GM18868 (cell line): ENCODE measurements around the gene DMWD.

Experiments
- ATAC-seq: cut with Tn5 transposase; IDR thresholded peaks from one replicate; pipeline ENCODE4 v1.9.1; 2021; ENCODE audit warnings: mild to moderate bottlenecking, moderate library complexity; ENCODE audit not compliant: unreplicated experiment

The DMWD gene, protein sequence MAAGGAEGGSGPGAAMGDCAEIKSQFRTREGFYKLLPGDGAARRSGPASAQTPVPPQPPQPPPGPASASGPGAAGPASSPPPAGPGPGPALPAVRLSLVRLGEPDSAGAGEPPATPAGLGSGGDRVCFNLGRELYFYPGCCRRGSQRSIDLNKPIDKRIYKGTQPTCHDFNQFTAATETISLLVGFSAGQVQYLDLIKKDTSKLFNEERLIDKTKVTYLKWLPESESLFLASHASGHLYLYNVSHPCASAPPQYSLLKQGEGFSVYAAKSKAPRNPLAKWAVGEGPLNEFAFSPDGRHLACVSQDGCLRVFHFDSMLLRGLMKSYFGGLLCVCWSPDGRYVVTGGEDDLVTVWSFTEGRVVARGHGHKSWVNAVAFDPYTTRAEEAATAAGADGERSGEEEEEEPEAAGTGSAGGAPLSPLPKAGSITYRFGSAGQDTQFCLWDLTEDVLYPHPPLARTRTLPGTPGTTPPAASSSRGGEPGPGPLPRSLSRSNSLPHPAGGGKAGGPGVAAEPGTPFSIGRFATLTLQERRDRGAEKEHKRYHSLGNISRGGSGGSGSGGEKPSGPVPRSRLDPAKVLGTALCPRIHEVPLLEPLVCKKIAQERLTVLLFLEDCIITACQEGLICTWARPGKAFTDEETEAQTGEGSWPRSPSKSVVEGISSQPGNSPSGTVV

DNA sequence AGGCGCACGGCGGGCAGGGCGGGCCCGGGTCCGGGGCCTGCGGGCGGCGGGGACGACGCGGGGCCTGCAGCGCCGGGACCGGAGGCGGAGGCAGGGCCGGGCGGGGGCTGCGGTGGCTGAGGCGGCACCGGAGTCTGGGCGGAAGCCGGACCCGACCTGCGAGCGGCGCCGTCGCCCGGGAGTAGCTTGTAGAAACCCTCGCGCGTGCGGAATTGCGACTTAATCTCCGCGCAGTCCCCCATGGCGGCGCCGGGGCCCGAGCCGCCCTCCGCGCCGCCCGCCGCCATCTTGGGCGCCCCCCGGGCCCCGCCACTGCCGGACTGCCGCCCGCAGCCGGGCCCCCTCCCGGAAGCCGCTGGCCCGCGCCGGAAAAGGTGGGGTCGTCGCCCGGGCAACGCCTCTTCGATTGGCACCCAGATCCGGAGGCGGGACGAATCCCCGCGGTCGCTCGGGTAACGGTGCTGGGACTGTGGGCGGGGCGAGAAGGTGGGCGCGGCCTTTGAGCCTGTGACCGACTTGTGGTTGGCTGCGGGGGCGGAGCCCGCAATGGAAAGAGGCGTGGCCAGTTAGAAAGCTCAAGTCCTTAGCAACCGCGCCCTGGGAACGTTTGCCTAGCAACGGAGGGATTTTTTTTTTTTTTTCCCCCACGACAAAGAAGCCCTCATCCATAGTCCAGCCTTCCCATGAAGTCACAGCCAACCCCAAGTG lies at the start of gene DMWD:
TSS of gene DMWD (minus strand) at position 376 of the 708 bp plus-strand sequence. CDS start at position 287, 89 bp downstream.
- ATAC-seq, result peak; percentile 91

DNA sequence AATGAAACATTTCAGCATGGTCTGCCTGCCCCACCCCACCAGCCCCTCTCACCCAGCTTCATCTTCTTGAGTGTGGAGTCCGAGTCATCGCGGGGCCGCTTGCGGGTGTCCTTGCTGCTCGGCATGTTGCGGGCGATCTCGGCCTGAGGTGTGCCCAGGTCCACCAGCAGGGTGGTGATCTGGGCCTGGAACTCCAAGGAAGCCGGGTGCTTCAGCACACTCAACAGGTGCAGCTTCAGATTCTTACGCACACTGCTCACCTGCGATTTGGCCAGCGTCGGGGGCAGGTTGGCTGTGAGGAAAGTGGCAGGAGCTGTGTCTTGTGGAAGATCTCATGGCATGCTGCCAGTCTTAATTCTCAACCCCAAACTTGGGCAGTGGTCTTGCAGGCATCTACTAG lies 49.6 kb upstream of the DMWD start:
- ATAC-seq, result no peak

DNA sequence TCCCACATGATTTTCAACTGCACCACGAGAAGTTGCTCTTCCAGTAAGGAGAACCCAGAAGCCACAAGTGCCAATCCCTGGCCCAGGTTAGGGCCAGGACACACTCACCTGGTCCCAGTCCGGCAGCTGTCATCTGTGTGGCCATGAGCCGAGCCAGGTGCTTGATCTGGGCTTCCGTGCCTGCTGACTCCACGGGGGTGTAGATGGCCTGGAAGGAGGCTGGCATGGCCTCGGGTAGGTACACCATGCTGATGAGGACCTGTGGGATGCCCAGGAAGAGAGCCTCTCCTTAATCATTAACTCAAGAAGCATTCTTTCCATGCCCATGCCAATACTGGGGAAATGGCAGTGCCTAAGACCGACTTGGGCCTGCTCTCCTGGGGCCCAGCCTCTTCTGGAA lies 42.3 kb upstream of the DMWD start:
- no peak for ATAC-seq

DNA sequence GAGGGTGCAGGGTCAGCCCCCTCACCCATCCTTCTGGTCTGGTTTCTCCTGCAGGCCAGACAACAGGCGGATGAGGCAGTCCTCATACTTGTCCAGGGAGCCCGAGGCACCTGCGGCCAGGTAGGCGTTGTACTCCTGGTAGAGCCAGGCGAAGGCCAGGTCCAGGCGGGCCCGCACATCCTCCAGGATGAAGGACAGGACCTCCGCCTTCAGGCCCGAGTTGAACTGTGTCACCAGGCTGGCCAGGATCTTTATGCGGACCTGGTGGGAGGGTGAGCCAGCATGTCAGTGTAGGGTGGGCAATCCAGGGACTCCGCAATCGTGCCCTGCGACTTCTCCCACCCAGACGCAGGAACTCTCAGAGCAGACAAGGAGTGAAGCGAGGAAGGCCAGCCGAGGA lies 36.3 kb upstream of the DMWD start:
- no peak for ATAC-seq

DNA sequence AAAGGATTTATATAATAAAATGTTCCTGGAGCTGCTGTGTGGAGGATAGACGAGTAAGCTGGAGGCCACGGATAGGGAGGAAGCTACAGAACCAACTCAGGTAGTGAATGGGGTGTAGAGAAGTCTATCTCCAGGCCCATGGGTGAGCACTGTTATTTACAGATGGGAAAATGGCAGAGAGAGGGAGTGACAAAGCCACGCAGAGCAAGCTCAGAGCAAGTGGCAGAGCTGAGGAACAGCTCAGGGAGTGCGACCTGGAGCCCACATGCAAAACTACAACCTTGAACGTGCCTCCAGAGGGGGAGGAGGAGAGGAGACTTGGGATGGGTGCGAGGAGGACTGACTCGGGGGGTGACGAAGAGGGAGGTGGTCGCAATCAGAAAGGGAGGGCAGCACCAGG lies 35.9 kb upstream of the DMWD start:
- no peak for ATAC-seq

DNA sequence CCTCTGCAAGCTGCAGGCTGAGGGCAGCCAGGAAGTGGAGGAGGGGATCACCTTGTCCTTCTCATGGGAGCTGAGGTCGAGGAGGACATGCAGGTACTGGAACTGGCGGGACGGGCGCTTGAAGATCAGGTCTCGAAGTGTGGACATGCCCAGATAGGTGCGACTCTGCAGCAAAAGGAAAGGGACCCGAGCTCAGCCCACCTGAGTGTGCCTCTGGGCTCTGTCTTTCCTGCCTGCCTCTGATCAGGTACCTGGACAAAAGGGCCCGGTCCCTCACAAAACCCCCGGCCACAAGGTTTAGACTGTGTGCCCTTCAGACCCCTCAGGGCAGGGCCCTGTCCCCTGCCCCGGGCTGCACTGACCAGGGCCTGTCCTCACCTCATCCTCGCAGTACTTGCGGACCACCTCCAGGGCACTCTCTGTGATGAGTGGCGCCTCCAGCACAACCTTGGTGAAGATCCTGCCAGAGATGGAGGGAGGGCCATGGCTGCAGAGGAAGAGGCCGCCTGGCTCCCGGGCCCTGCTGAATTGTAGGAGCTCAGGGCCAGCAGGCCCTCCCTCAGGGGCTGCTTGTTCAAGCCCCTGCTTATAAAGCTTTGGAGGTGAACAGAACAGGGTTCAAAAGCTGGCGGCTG lies 34.9 kb upstream of the DMWD start:
- no peak for ATAC-seq

DNA sequence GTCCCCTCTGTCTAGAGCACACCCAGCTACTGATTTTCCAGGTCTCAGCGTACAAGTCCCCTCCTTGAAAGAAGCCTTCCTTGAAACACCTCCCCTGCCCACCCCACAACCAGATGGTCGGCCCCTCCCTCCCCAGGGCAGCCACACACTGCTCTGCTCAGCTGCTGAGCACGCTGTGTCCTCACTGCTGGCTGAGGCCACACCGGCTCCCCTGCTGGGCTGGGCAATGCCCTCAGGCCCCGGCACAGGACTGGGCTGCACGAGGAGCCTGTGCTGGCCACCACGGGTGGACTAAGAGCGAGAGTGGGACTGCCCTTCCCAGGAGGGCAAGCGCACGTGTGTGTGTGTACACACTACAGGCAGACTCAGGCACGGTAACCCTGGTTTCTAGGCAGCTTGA lies 34.3 kb upstream of the DMWD start:
- ATAC-seq, result no peak

DNA sequence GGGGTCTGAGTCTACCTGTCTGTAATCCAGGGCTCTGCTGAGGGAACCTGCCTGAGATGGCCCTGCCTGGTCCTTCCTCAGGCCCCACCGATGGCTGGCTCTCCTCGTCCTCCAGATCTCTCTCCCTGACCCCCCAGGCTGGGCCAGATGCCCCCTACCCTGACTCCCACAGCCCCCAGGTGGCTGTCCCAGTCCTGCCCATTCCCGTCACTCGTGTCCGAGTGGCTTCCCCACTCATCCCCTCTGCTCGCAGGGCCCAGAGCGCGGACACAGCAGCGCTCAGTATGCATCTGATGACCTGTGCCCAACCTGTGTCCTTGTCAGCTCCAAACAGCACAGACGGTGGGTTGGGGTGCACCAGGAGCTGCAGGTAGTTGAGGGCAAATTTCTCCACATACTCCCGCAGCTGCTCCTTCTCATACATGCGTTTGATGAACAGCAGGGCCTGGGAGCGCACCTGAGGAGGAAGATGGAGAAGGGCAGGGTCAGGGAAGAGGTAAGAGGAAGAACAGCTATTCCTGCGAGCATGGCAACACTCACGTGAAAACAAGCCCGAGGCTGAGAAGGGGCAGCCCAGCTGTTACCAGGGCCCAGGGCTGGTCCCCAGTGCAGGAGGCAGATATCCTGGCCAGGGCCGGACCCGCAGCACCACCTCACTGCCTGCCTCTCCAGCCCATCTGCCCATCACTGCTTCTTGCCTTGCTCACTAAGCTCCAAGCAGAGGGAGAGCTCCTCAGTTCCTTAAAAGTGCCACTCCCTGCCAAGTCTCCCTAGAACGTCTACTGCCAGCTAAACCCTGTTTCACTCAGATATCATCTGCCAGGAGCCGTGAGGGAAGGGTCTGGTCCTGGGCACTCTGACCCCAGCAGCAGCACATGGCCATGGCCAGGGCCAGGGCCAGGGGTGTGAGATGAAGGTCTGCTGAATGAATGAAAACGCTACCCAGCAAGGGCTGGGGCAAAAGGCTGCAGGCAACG lies 33.6 kb upstream of the DMWD start:
- no peak for ATAC-seq

DNA sequence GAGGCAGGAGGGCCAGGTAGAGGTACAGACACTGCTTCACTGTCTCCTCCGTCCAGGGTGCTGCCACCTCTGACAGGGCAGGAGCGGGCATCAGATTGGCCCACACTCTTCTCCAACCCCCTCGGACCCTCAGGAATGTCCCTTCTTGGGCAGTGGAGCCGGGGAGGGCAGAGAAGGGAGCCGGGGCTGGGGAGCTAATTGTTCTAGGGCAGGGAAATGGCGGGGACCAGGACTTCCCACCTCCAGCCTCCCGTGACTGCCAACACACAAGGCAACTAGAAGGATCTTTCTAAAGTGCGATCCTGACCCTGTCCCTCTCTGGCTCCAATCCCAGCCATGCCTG lies 32.6 kb upstream of the DMWD start:
- no peak for ATAC-seq

DNA sequence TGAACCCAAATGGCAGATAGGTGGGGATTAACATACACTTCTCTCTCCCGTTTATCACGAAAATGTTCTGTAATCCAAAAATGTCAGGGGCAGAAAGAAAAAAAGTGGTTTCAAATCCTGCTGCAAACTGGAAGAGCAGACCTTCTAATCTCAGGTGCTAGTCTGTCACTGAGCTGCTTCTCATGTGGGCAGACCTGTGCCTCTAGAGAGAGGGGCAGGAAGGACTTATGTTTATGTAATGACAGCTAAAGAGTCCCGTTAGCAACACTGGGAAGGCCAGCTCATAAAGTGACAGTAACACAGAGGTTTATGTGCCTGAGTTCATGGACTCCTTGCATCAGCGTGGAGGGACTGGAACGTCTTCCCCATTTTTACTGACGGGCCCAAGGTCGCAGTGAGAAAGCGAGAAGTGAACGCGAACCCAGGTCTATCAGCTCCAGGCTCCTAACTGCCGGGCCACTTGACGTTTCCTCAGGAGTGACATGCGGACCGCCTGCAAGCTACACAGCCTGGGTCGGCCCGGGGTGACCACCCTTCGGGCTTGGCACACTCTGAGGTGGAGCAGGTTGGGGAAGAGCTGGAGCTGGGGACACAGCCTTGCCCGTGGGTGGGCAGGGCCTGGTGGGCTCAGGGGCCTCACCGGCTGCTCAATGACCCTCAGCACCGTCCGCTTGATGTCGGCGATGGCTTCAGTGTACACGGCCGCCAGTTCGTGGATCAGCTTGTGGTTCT lies 32.1 kb upstream of the DMWD start:
- no peak for ATAC-seq

DNA sequence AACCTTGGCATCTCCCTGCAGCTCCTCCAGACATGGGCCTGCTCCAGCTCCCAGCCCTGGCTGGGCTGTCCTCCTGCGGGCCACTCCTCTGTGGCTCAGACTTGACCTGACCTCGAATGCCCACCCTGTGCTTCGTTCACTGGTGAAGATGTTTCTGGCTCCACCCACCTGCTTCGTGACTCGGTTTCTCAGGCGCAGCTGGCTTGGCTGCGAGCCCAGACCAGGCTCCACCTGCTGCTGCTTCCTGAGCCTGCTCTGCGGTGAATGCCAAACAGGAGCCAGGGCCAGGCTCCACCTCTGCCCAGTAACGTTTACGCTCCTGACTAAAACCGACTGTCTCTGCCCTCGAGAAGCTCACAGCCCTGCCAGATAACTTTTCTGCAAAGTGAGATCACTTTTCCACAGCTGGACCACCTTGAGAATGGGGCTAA lies 31.4 kb upstream of the DMWD start:
- no peak for ATAC-seq

DNA sequence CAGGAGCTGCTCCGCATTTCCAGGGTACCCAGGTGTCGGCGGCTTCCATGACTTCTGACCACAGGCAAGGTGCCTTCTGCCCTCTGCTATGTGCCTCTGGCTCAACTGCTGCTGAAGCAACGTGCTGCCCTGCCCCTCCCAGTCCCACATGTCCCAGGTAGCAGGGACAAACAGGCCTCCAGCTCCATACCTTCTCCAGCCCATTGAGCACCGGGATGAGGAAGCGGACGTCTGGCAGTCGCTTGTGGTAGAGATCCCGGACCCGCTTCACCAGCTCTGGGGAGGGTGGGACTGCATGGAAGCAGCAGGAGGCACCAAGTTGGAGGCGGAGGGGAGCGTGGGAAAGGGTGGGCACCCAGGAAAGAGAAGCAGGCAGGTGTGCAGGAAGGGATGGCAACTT lies 30.5 kb upstream of the DMWD start:
- no peak for ATAC-seq

DNA sequence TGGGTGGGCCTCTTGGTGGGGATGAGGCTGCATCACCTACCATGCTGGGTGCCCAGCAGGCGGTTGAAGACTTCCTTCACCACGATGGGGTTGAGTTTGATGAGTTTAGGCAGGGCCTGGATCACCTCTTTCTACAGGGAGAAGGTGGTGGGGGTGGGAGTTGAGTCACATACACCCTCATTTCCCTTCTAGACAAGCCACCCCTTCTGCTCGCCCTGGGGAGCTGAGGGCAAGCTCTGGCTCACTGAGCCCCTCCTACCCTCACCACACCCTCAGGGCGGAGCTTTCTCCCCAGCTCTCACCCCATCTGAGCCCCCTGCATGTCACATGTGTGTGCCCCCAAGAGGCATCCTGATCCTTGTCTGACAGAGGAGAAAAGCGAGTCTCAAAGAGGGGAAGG lies 30.1 kb upstream of the DMWD start:
- ATAC-seq, result no peak

DNA sequence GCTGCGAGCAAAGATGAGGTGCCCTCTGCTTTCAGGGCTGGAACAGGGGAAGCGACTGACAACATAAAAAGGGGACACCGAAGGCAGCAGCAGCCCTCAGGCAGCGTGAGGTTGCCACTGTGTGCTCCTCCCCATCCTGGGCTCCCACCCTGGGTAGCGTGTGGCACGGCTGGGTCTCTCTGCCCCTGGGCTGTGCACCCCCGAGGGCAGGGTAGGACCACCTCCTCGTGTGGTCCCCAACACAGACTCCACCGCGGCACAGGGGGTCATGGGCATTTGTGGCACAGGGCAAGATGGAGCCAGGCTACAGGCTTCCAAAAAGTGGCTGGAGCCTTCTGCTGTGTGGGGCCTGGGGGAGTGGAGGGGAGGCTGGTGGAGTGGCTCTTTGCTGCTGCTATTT lies 28.9 kb upstream of the DMWD start:
- ATAC-seq, result no peak

DNA sequence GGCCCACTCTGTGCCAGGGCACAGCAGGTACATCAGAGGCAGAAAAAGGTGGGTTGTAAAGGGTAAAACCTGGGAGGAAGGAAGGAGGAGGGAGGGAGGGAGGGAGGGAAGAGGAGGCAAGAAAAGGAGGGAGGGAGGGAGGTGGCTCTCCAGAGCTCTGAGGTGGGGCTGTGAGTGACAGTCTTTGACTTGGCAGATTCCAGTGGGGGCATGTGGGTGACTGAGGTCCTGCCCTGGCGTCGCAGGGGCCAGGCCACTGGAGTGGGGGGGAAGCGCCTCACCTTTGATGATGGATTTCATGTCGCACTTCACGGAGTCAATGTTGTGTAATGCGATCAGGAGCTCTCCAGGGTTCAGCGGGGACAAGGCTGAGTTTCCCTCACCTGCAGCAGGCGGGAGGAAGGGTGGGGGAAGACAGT lies 28.5 kb upstream of the DMWD start:
- no peak for ATAC-seq

DNA sequence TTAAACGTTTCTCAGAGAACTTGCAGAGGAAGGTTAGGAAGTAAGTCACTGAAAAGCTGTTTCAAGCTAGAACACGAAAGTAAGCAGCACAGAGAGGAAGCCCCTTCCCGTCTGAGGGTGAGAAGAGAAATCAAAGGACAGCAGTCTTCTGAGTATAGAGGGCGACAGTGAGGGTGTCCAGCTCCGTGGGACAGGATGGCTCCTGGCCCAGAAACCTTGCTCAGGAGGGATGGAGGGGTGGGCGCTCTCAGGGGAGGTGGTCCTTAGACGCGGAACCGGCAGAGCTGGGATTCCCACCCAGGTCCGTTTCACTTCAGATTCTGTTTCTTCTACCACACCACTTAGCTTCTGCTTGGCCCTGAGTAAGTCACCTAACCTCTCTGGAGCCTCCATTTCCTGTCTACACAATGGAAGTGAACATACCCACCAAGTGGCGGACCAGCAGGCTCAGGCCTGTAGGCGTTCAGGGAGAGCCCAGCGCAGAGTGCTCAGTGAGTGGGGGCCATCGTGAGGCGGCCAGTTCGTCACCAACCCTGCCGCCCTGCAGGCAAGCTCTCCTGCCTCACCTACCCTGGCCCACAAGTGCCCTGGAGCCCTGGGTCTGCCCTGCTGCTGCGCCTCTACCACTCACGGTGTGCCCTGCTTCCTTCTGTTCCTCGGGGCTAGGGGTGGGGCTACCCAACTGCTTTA lies 27.9 kb upstream of the DMWD start:
- no peak for ATAC-seq

DNA sequence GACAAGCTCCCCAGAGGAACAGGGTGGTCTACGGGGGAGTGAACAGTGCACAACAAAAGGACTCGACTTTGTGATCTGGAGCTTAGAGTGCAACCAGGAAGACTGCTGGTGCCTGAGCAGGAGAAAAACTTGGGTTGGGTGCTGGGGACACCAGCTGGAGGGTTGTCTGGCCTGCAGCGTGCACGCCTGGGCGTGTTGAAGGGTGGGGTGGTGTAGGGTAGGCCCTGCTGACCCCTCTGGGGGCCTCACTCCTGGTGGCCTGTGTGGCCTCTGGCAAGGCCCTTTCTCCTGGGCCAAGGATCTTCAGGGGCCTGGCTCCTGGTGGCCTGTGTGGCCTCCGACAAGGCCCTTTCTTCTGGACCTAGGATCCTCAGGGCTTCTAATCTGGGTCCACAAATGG lies 27.1 kb upstream of the DMWD start:
- no peak for ATAC-seq

DNA sequence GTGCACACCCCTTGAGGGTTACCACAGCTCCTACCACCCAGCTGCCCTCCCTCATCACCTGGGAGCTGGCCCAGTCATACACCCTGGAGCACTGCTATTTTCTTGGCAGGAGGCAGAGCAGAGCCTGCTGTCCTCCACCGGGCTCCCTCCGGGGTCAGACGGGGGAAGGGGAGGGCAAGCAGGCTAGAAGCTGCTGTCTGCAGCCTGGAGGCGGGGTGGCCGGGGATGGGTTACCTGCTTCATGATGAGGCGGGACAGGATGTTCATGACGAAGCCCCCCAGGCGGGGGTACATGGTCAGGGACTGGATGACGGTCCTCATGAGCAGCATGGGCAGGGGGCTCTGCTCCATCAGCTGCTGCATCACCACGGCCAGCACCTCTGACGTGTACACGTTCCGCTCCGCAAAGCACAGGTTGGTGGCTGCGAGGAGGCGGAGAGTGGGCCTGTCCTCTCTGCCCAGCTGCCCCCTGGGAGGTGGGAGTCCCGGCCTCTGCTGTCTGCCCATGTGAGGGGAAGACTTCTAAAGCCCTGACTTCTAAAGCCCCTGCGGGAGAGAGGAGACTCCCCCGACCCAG lies 25.2 kb upstream of the DMWD start:
- no peak for ATAC-seq
